ENCODE results near the gene PPP1R14C.

DNA sequence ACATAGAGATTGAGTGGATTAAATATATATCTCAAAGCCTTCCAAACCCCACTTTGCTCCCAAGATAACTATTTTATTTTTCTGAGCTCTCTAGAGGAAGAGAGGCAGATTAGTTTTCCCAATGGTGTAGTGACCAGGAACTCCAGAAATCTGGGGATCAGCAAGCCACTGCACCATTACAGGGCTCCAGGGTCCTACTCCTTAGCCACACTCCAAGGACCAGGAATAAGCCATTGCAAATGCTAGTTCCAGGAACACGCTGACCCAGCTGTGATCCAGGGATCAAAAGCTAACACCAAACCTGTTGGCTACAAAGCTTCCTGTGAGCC is 128.3 kb downstream of the PPP1R14C start:
- TF ChIP-seq POLR2A (IDR thresholded peaks at IDR 0.05) (no peak), CTCF (IDR thresholded peaks at IDR 0.05 in 8 of 11, conservative IDR thresholded peaks at IDR 0.05 in 3 of 11) (no peak), POLR2AphosphoS5 (IDR thresholded peaks at IDR 0.05) (no peak)
